ENCODE measurements around the gene TIGD6.

DNA sequence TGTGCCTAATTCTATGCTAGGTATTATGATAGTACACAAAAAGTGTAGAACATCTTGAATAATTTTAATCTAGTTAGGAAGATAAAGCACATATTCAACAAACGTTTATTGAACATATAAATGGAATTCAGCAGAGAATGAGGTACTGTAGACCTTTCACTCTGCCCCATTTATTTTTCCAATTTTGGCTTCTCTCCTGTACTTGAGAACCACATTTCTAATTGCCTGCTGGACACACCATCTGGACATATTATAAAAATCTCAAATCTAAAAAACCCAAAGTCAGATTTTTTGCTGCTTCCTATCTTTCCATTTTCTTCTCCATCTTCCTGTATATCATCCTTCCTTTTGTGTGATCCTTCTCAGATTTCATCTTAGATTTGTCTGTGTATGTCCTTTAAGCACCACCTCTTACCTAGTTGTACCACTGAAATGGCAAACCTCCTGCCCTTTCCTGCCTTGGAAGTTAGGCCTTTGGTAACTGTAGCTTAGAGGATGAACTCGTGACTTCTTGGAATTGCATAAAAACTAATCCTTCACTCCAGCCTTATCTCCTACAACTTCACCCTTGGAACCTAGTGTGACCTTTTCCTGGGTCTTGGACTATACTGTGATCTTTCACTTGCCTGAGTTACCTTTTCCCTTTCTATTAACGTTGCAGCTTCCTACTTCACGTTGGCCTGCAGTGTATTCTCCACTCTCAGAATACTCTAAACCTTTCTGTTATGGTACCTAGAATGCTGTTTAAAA, 31.1 kb downstream of the TIGD6 start:
- no peak for TF ChIP-seq EP300 (IDR thresholded peaks at IDR 0.05)
- TF ChIP-seq, protein P1, sequence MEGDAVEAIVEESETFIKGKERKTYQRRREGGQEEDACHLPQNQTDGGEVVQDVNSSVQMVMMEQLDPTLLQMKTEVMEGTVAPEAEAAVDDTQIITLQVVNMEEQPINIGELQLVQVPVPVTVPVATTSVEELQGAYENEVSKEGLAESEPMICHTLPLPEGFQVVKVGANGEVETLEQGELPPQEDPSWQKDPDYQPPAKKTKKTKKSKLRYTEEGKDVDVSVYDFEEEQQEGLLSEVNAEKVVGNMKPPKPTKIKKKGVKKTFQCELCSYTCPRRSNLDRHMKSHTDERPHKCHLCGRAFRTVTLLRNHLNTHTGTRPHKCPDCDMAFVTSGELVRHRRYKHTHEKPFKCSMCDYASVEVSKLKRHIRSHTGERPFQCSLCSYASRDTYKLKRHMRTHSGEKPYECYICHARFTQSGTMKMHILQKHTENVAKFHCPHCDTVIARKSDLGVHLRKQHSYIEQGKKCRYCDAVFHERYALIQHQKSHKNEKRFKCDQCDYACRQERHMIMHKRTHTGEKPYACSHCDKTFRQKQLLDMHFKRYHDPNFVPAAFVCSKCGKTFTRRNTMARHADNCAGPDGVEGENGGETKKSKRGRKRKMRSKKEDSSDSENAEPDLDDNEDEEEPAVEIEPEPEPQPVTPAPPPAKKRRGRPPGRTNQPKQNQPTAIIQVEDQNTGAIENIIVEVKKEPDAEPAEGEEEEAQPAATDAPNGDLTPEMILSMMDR (IDR thresholded peaks at IDR 0.05) = no peak
- no peak for TF ChIP-seq POLR2A (IDR thresholded peaks at IDR 0.05)

All from gastroesophageal sphincter (tissue), 3 donors.